Measurements from ENCODE around the gene KRT35. TPM values are rescaled to one million over a fixed set of nuclear protein-coding genes. Genes with fewer than 3 reads are reported as not detected.

Gene KRT35
- total and polyA plus RNA-seq, 2 of the 13 experiments (the other 11 are each of a cell fraction or from before 2014, with no cell fraction given): not detected

GRCh38 chr17:41442739-41443138 lies 38.2 kb downstream of the KRT35 start:
- no peak overlapping the region for H2AFZ ChIP-seq (ENCODE audit: low read length)

More at GRCh38 chr17:41442739-41443138, 38.2 kb downstream of the KRT35 start:
- FAIRE-seq: no peak
- ChIA-PET POLR2A (no interaction called here), CTCF (ENCODE audit: low intra/inter-chr PET ratio, low total read pairs) (no interaction called here)
- in situ Hi-C loops (cut with HindIII; ENCODE audit: extremely low pct_ligation_motif_present, low pct_unique_long_range_greater_than_20kb): no loop called here
- DNase-seq (ENCODE audit: low spot score): no peak
- Histone ChIP-seq H3K36me3 (replicated peaks in 1 of 2; ENCODE audit: control insufficient read depth in 1 of 2, insufficient read depth in 2 of 2, low read length in 2 of 2) (no peaks in the 10 kb centered on the region), H3K27ac (ENCODE audit: extremely low read length, insufficient read depth, low read length) (no peak overlapping the region), H3K4me1 (ENCODE audit: insufficient read depth, low read length) (peaks cover 6% of the 10 kb centered on the region; the same call in 1 of the 2 replicates), H3K79me2 (ENCODE audit: insufficient read depth, low read length) (no peaks in the 10 kb centered on the region), H3K9ac (ENCODE audit: insufficient read depth, low read depth, low read length) (no peak overlapping the region), H3K4me2 (ENCODE audit: low read depth, low read length) (no peak overlapping the region), H3K4me3 (replicated peaks in 1 of 3; ENCODE audit: insufficient read depth in 1 of 3, low read depth in 2 of 3, low read length in 3 of 3) (no peak overlapping the region), H3K27me3 (ENCODE audit: control insufficient read depth in 1 of 2, insufficient read depth in 2 of 2, low read length in 2 of 2) (no peaks in the 10 kb centered on the region; a peak in 2 of 5 replicates), H3K9me3 (ENCODE audit: low read length) (no peaks in the 10 kb centered on the region), H4K20me1 (ENCODE audit: insufficient read depth, low read length) (no peaks in the 10 kb centered on the region)
- no peak for TF ChIP-seq TBP (CRISPR knock-in tag; IDR thresholded peaks at IDR 0.05)
- TF ChIP-seq ZNF598 (CRISPR knock-in tag; IDR thresholded peaks at IDR 0.05; ENCODE audit: borderline replicate concordance): no peak
- no peak for TF ChIP-seq RBFOX2 (IDR thresholded peaks at IDR 0.05; ENCODE audit: low read depth, low read length)
- TF ChIP-seq ARID2 (CRISPR knock-in tag; IDR thresholded peaks at IDR 0.05; ENCODE audit: borderline replicate concordance): no peak
- no peak for TF ChIP-seq IKZF1 (IDR thresholded peaks at IDR 0.05)
- no peak for TF ChIP-seq ZC3H13 (CRISPR knock-in tag; IDR thresholded peaks at IDR 0.05)
- no peak for TF ChIP-seq YEATS4 (CRISPR knock-in tag; IDR thresholded peaks at IDR 0.05; ENCODE audit: borderline replicate concordance)
- no peak for TF ChIP-seq THAP9 (CRISPR knock-in tag; IDR thresholded peaks at IDR 0.05; ENCODE audit: borderline replicate concordance)
- TF ChIP-seq TOPORS (CRISPR knock-in tag; IDR thresholded peaks at IDR 0.05): no peak
- TF ChIP-seq ATF1 (CRISPR knock-in tag; IDR thresholded peaks at IDR 0.05): no peak
- TF ChIP-seq NFKBIZ (CRISPR knock-in tag; IDR thresholded peaks at IDR 0.05): no peak
- BruUV-seq (replicated peaks): no TSS peak
- 29% methylated on average over 4 of the region's 4 CpGs for WGBS (ENCODE audit: low lambda C conversion rate)
- intact Hi-C loops (cut with micrococcal nuclease; ENCODE audit: unreplicated experiment): no loop called here
- ATAC-seq: no peak
